Spinal cord (tissue), 10 donors: ENCODE data around the gene GABRB1. TPM values are rescaled to one million over a fixed set of nuclear protein-coding genes. Genes with fewer than 3 reads are reported as not detected.

ENCODE experiments used
- DNase-seq, 6 donors: peaks; one replicate each; pipeline versions ENCODE4 v3.0.0 to v3.0.0-alpha.2; 2013 to 2015; ENCODE audit warnings: low spot score in 6 of 6, low read depth in 4 of 6
- H3K27ac ChIP-seq: one replicate; pipeline ENCODE4 v1.5.1; 2013; ENCODE audit warnings: low read depth, low read length, control low read depth
- H3K27me3 ChIP-seq: one replicate; pipeline ENCODE4 v1.6.1; 2013; ENCODE audit warnings: low read length; ENCODE audit not compliant: control insufficient read depth, insufficient read depth
- H3K36me3 ChIP-seq: one replicate; pipeline ENCODE4 v1.6.1; 2013; ENCODE audit warnings: low read length; ENCODE audit not compliant: control insufficient read depth, insufficient read depth
- H3K4me1 ChIP-seq: one replicate; pipeline ENCODE4 v1.6.1; 2013; ENCODE audit warnings: low read length; ENCODE audit not compliant: control insufficient read depth, insufficient read depth
- H3K4me3 ChIP-seq: one replicate; pipeline ENCODE4 v1.5.1; 2013; ENCODE audit warnings: low read depth, low read length, control low read depth
- H3K9me3 ChIP-seq: one replicate; pipeline ENCODE4 v1.6.1; 2013; ENCODE audit warnings: low read length; ENCODE audit not compliant: control insufficient read depth, insufficient read depth
- WGBS: methylation state at CpG from one replicate; pipeline ENCODE4 v1.1.5; 2013; ENCODE audit warnings: missing lambda C conversion rate; ENCODE audit not compliant: insufficient coverage; 5-methylcytosine and 5-hydroxymethylcytosine counted together
- polyA plus RNA-seq, 2 donors: library from polyadenylated mRNA; unstranded; fragments of 120-200 nt; gene quantifications; one replicate each; pipeline ENCODE4 v1.2.1, GENCODE V29; 2013; ENCODE audit not compliant: insufficient read length in 2 of 2
- total RNA-seq, 2 donors: library from RNA; depleted of rRNA in 1 of 2; stranded (reverse); fragments of 120-200 nt in 1 of 2; fragments of >200 nt in 1 of 2; gene quantifications; one replicate each; pipeline versions ENCODE4 v1.2.3 to v1.2.4, GENCODE V29; 2013 to 2014
- donor health status: healthy.

GABRB1 gene
- total and polyA plus RNA-seq, 4 donors, result 5.1 to 49.1 (median 10.3) TPM

GRCh38 chr4:47340914-47341313, 309.5 kb downstream of the GABRB1 start:
- Histone ChIP-seq H3K9me3 (no peaks in the 10 kb centered on the region), H3K4me3 (no peak overlapping the region), H3K4me1 (no peaks in the 10 kb centered on the region), H3K27ac (no peak overlapping the region), H3K36me3 (no peaks in the 10 kb centered on the region), H3K27me3 (no peaks in the 10 kb centered on the region)
- no peak for DNase-seq
- WGBS, result 100% methylated on average over 1 of the region's 2 CpGs

- Histone ChIP-seq H3K27me3 (no peaks in the 10 kb centered on the region), H3K4me1 (no peaks in the 10 kb centered on the region), H3K9me3 (no peaks in the 10 kb centered on the region), H3K36me3 (no peaks in the 10 kb centered on the region), H3K4me3 (no peak overlapping the region), H3K27ac (no peak overlapping the region)
- no peak for DNase-seq
- 80% methylated on average over 1 of the region's 4 CpGs for WGBS
These were observed 311.4 kb downstream of the GABRB1 start for GRCh38 chr4:47342796-47343195.

- H3K4me1 ChIP-seq, result no peaks in the 10 kb centered on the region
- H3K4me3 ChIP-seq, result no peak overlapping the region
- no peak overlapping the region for H3K27ac ChIP-seq
- no peaks in the 10 kb centered on the region for H3K36me3 ChIP-seq
- H3K27me3 ChIP-seq, result no peaks in the 10 kb centered on the region
- H3K9me3 ChIP-seq, result no peaks in the 10 kb centered on the region
- no peak for DNase-seq
- WGBS, result no CpG with 5 or more reads among the region's 4 CpGs
These were observed 318.0 kb downstream of the GABRB1 start for GRCh38 chr4:47349326-47349725.

GRCh38 chr4:47355568-47355967, 324.2 kb downstream of the GABRB1 start:
- no peak overlapping the region for H3K27ac ChIP-seq
- DNase-seq, result peak in 1 of 6 donors; percentile 66
- WGBS, result no CpG with 5 or more reads among the region's 1 CpG
- H3K27me3 ChIP-seq, result no peaks in the 10 kb centered on the region
- H3K4me1 ChIP-seq, result no peaks in the 10 kb centered on the region
- no peaks in the 10 kb centered on the region for H3K36me3 ChIP-seq
- H3K4me3 ChIP-seq, result no peak overlapping the region
- no peaks in the 10 kb centered on the region for H3K9me3 ChIP-seq

GRCh38 chr4:47359891-47360290, 328.5 kb downstream of the GABRB1 start:
- H3K4me1 ChIP-seq, result no peaks in the 10 kb centered on the region
- WGBS, result no CpG with 5 or more reads among the region's 4 CpGs
- H3K27me3 ChIP-seq, result no peaks in the 10 kb centered on the region
- DNase-seq, result peak in 2 of 6 donors; percentile 62 to 70
- no peaks in the 10 kb centered on the region for H3K36me3 ChIP-seq
- H3K27ac ChIP-seq, result peak overlapping the region; percentile 12
- no peak overlapping the region for H3K4me3 ChIP-seq
- no peaks in the 10 kb centered on the region for H3K9me3 ChIP-seq

GRCh38 chr4:47367761-47368160, 336.4 kb downstream of the GABRB1 start:
- WGBS, result no CpG with 5 or more reads among the region's 2 CpGs
- H3K4me3 ChIP-seq, result no peak overlapping the region
- H3K27ac ChIP-seq, result no peak overlapping the region
- no peaks in the 10 kb centered on the region for H3K4me1 ChIP-seq
- H3K9me3 ChIP-seq, result no peaks in the 10 kb centered on the region
- no peak for DNase-seq
- H3K27me3 ChIP-seq, result no peaks in the 10 kb centered on the region
- no peaks in the 10 kb centered on the region for H3K36me3 ChIP-seq

- no peak overlapping the region for H3K27ac ChIP-seq
- H3K36me3 ChIP-seq, result no peaks in the 10 kb centered on the region
- no peak for DNase-seq
- H3K4me1 ChIP-seq, result no peaks in the 10 kb centered on the region
- H3K27me3 ChIP-seq, result no peaks in the 10 kb centered on the region
- no peaks in the 10 kb centered on the region for H3K9me3 ChIP-seq
- H3K4me3 ChIP-seq, result no peak overlapping the region
- WGBS, result 83% methylated on average over 1 of the region's 1 CpG
These were observed 336.8 kb downstream of the GABRB1 start for GRCh38 chr4:47368211-47368610.

GRCh38 chr4:47372561-47372960, 341.2 kb downstream of the GABRB1 start:
- no peaks in the 10 kb centered on the region for H3K36me3 ChIP-seq
- no peak overlapping the region for H3K4me3 ChIP-seq
- 100% methylated on average over 1 of the region's 2 CpGs for WGBS
- no peak for DNase-seq
- H3K9me3 ChIP-seq, result no peaks in the 10 kb centered on the region
- no peak overlapping the region for H3K27ac ChIP-seq
- H3K27me3 ChIP-seq, result no peaks in the 10 kb centered on the region
- no peaks in the 10 kb centered on the region for H3K4me1 ChIP-seq

GRCh38 chr4:47373174-47373573, 341.8 kb downstream of the GABRB1 start:
- no peak overlapping the region for H3K4me3 ChIP-seq
- DNase-seq, result no peak
- H3K27me3 ChIP-seq, result no peaks in the 10 kb centered on the region
- H3K27ac ChIP-seq, result no peak overlapping the region
- no peaks in the 10 kb centered on the region for H3K9me3 ChIP-seq
- H3K36me3 ChIP-seq, result no peaks in the 10 kb centered on the region
- H3K4me1 ChIP-seq, result no peaks in the 10 kb centered on the region

- DNase-seq, result no peak
- no CpG with 5 or more reads among the region's 3 CpGs for WGBS
- no peak overlapping the region for H3K4me3 ChIP-seq
- no peaks in the 10 kb centered on the region for H3K4me1 ChIP-seq
- no peaks in the 10 kb centered on the region for H3K9me3 ChIP-seq
- no peaks in the 10 kb centered on the region for H3K27me3 ChIP-seq
- H3K27ac ChIP-seq, result no peak overlapping the region
- no peaks in the 10 kb centered on the region for H3K36me3 ChIP-seq
These were observed 342.3 kb downstream of the GABRB1 start for GRCh38 chr4:47373709-47374108.
